Brain microvascular endothelial cell (primary cell): ENCODE results near the gene SLC31A2.

Source experiments
- DNase-seq: peaks from one replicate; pipeline ENCODE4 v3.0.0-alpha.2; 2020
- H3K27ac ChIP-seq: fragments of 250-450 bp; sonication (Bioruptor Pico); 2 replicates; pipeline ENCODE4 v1.5.1; 2020; ENCODE audit warnings: mild to moderate bottlenecking, moderate library complexity
- H3K27me3 ChIP-seq: fragments of 250-450 bp; sonication (Bioruptor Pico); replicated peaks from 2 replicates; pipeline ENCODE4 v1.5.1; 2020; ENCODE audit warnings: mild to moderate bottlenecking
- H3K36me3 ChIP-seq: fragments of 250-450 bp; sonication (Bioruptor Pico); replicated peaks from 2 replicates; pipeline ENCODE4 v1.5.1; 2020; ENCODE audit warnings: mild to moderate bottlenecking
- H3K4me3 ChIP-seq: 2 replicates; pipeline ENCODE4 v1.5.1; 2011; ENCODE audit warnings: low read depth, mild to moderate bottlenecking, control low read depth, low read length, moderate library complexity
- CTCF ChIP-seq: IDR thresholded peaks from 2 replicates; pipeline ENCODE4 v1.5.1; 2011; ENCODE audit warnings: low read depth, mild to moderate bottlenecking, moderate library complexity, low read length, control low read depth, inconsistent platforms; ENCODE audit errors: missing control alignments
- in situ Hi-C: cut with HindIII; loops from 2 replicates; pipeline ENCODE4 v1.10.0; 2017; ENCODE audit warnings: low sequenced_read_pairs, low pct_ligation_motif_present

The SLC31A2 gene

DNA sequence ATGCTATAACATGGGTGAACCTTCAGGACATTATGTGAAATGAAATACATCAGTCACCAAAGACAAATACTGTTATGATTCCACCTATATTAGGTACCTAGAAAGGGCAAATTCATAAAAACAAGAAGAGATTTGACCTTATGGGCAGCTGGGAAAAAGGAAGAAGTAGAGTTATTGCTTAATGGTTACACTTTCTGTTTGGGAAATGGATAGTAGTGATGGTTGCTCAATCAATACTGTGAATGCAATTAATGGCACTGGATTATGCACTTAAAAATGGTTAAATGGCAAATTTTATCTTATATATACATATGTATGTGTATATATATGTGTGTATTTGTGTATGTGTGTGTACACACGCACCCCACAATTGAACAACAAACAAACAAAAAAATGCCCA lies 55.1 kb downstream of the SLC31A2 start:
- no peak for TF ChIP-seq CTCF
- Histone ChIP-seq H3K27ac (no peak overlapping the region), H3K4me3 (no peak overlapping the region), H3K27me3 (no peaks in the 10 kb centered on the region), H3K36me3 (peaks cover 42% of the 10 kb centered on the region)
- no peak for DNase-seq
- in situ Hi-C loops, result no loop called here

DNA sequence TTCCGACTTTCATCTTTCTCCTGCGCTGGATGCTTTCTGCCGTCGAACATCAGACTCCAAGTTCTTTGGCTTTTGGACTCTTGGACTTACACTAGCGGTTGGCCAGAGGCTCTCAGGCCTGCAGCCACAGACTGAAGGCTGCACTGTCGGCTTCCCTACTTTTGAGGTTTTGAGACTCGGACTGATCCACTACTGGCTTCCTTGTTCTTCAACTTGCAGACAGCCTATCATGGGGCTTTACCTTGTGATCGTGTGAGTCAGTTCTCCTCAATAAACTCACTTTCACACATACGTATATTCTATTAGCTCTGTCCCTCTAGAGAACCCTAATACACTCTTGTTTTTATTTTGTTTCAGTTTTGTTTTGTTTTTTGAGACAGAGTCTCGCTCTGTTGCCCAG lies 60.0 kb downstream of the SLC31A2 start:
- in situ Hi-C loops, result no loop called here
- Histone ChIP-seq H3K36me3 (peaks cover 35% of the 10 kb centered on the region), H3K27me3 (no peaks in the 10 kb centered on the region), H3K4me3 (no peak overlapping the region), H3K27ac (no peak overlapping the region)
- TF ChIP-seq CTCF, result no peak
- no peak for DNase-seq
